Esophagus squamous epithelium (tissue), 5 donors: Measurements from ENCODE around the gene PTPRB. TPM values are rescaled to one million over a fixed set of nuclear protein-coding genes. Genes with fewer than 3 reads are reported as not detected.

ENCODE experiments used
- DNase-seq: peaks from one replicate; lab custom pipeline; 2025; lab: John Stamatoyannopoulos, UW
- H3K27ac ChIP-seq, 4 donors: fragments of 200-600 bp; sonication (generic); one replicate each; pipeline ENCODE4 v1.5.1; 2016 to 2019; ENCODE audit warnings: mild to moderate bottlenecking in 1 of 4
- H3K27me3 ChIP-seq, 4 donors: fragments of 200-600 bp; sonication (generic); 1 replicate in 3 of 4; 2 replicates in 1 of 4; pipeline versions ENCODE4 v1.5.1 to v1.6.0; 2017 to 2021; ENCODE audit warnings: antibody characterized with exemption in 1 of 4
- H3K36me3 ChIP-seq, 3 donors: fragments of 200-600 bp; sonication (generic); one replicate each; pipeline ENCODE4 v1.5.1; 2016 to 2019
- H3K4me1 ChIP-seq, 3 donors: fragments of 200-600 bp; sonication (generic); one replicate each; pipeline ENCODE4 v1.5.1; 2017 to 2019
- H3K4me3 ChIP-seq, 4 donors: fragments of 200-600 bp; sonication (generic); 1 replicate in 3 of 4; 2 replicates in 1 of 4; pipeline ENCODE4 v1.5.1; 2016 to 2019; ENCODE audit warnings: mild to moderate bottlenecking in 2 of 4, moderate library complexity in 1 of 4
- H3K9me3 ChIP-seq, 3 donors: fragments of 200-600 bp; sonication (generic); one replicate each; pipeline ENCODE4 v1.5.1; 2016 to 2019
- POLR2A ChIP-seq, 4 donors: fragments of 450-650 bp; IDR thresholded peaks; one replicate each; pipeline ENCODE4 v1.6.1; 2017; ENCODE audit warnings: antibody characterized with exemption in 4 of 4, mild to moderate bottlenecking in 4 of 4, moderate library complexity in 3 of 4
- WGBS, 2 donors: methylation state at CpG; one replicate each; pipeline ENCODE4 v1.1.5; 2018; 5-methylcytosine and 5-hydroxymethylcytosine counted together
- intact Hi-C: fragments of 100-400 bp; cut with DNase I; formaldehyde crosslinking; loops from one replicate; pipeline ENCODE4 v1.15.0; 2022
- total RNA-seq, 4 donors: library from RNA; depleted of rRNA; stranded (reverse); fragments of >200 nt; gene quantifications; one replicate each; pipeline ENCODE4 v1.1.0, GENCODE V29; 2016
- TF ChIP-seq, protein P1 (sequence below), 6 experiments: fragments of 450-650 bp in 4 of 6; fragments of 200-600 bp in 2 of 6; sonication (generic) in 2 of 6; IDR thresholded peaks; one replicate each; pipeline ENCODE4 v1.5.1; 2016 to 2019; ENCODE audit warnings: antibody characterized with exemption in 6 of 6, mild to moderate bottlenecking in 4 of 6, moderate library complexity in 4 of 6
- donor health status: DM: yes; HTN: yes; CAD: no.

Gene PTPRB
- total RNA-seq, 4 donors from 2014 or later = 4.0 to 22.9 (median 7.4) TPM

DNA sequence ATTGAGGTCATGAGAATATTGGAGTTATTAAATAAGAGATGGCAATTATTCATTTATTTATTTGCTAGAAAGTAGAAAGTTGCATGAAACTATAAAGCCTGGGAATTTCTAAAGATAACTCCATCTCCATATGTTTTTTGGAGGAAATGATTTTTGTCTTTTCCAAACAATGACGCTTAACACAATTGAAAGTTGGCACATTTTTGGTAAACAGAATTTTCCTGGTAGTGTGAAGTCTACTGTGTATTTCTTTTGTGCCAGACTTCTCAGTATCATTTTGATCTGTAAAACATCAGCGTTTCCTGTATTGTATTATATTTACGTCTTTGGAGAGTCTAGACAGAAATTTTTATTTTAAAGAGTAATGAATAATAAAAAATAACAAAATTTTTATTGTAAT lies 33.7 kb upstream of the PTPRB start:
- no peaks in the 10 kb centered on the region for H3K9me3 ChIP-seq
- no peak overlapping the region for H3K27ac ChIP-seq
- H3K4me3 ChIP-seq = no peak overlapping the region
- DNase-seq = no peak
- no peak for TF ChIP-seq POLR2A (IDR thresholded peaks at IDR 0.05)
- TF ChIP-seq, protein P1, sequence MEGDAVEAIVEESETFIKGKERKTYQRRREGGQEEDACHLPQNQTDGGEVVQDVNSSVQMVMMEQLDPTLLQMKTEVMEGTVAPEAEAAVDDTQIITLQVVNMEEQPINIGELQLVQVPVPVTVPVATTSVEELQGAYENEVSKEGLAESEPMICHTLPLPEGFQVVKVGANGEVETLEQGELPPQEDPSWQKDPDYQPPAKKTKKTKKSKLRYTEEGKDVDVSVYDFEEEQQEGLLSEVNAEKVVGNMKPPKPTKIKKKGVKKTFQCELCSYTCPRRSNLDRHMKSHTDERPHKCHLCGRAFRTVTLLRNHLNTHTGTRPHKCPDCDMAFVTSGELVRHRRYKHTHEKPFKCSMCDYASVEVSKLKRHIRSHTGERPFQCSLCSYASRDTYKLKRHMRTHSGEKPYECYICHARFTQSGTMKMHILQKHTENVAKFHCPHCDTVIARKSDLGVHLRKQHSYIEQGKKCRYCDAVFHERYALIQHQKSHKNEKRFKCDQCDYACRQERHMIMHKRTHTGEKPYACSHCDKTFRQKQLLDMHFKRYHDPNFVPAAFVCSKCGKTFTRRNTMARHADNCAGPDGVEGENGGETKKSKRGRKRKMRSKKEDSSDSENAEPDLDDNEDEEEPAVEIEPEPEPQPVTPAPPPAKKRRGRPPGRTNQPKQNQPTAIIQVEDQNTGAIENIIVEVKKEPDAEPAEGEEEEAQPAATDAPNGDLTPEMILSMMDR (IDR thresholded peaks at IDR 0.05) = no peak
- no peaks in the 10 kb centered on the region for H3K27me3 ChIP-seq
- WGBS, 2 donors = 56 to 63% methylated on average over 3 of the region's 3 CpGs
- intact Hi-C loops = no loop called here
- no peaks in the 10 kb centered on the region for H3K4me1 ChIP-seq
- no peaks in the 10 kb centered on the region for H3K36me3 ChIP-seq

DNA sequence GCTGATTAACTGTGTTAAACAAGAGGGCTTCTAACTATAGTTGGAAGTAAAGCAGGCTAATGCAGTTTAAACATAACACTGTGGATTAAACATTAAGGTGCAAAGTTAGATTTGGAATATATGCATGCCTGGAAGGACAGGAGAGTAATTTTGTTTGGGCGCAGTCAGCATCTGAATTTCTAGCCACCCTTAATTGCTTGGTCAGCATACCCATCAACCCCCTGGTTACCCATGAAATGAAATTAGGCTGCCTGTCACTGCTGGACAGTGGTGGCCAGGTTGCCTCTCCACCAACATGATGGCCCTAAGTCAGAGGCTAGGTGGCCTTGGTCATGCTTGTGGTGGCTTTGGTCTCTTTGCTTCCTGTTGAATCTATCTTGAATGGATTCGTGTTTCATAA lies 30.0 kb upstream of the PTPRB start:
- 88 to 94% methylated on average over 2 of the region's 2 CpGs for WGBS, 2 donors
- intact Hi-C loops = no loop called here

DNA sequence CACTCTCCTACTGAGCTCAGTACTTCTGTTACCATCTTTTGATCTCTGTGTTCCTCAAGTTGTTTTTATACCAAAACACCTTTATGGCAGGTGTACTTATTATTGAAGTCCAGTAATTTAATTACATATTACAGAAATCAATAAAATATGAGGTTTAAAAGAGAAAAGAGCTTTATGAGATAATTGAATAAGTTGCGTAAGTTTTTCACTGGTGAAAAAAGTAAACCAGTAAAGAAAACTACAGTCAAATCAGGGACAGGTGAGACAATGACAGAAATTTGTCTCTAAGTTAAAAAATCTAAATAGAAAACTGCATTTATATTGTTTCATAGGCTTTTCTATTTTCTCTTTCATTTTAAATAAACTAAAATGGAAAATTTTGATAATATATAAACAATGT lies 29.1 kb upstream of the PTPRB start:
- TF ChIP-seq POLR2A (IDR thresholded peaks at IDR 0.05) = no peak
- TF ChIP-seq, protein P1 (IDR thresholded peaks at IDR 0.05) = no peak
- DNase-seq = no peak
- Histone ChIP-seq H3K36me3 (no peaks in the 10 kb centered on the region), H3K27me3 (no peaks in the 10 kb centered on the region), H3K9me3 (no peaks in the 10 kb centered on the region), H3K27ac (no peak overlapping the region), H3K4me1 (peaks cover 0 to 5% (median 2%) of the 10 kb centered on the region in 3 donors), H3K4me3 (no peak overlapping the region)
- 94 to 100% methylated on average over 1 of the region's 1 CpG for WGBS, 2 donors
- intact Hi-C loops = no loop called here

More for the DNA sequence above, 30.0 kb upstream of the PTPRB start:
- Histone ChIP-seq H3K9me3 (no peaks in the 10 kb centered on the region), H3K27ac (no peak overlapping the region), H3K27me3 (no peaks in the 10 kb centered on the region), H3K4me3 (no peak overlapping the region), H3K36me3 (no peaks in the 10 kb centered on the region), H3K4me1 (no peaks in the 10 kb centered on the region)
- DNase-seq = no peak
- TF ChIP-seq, protein P1 (IDR thresholded peaks at IDR 0.05) = no peak
- TF ChIP-seq POLR2A (IDR thresholded peaks at IDR 0.05) = no peak

DNA sequence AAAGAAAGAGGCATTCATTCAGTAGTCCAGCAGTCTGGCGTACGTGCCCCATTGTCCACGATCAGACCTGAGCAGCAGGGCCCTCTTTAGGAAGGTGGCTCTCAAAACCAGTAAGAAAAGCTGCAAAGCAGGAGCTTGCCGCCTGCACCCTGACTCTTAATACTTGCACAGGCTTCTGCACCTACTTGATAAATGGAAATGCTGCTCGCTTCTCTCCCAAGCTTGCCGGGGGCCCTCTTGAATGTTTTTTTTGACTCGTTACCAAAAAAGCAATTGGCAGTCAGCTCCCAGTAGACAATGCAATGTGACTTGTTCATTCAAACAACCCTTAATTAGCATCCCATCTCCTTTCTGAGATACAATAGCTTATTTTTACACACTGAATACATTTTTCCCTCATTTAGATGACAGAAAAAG lies 27.2 kb upstream of the PTPRB start:
- H3K9me3 ChIP-seq = no peaks in the 10 kb centered on the region
- H3K4me3 ChIP-seq = no peak overlapping the region
- no peaks in the 10 kb centered on the region for H3K27me3 ChIP-seq
- no peaks in the 10 kb centered on the region for H3K36me3 ChIP-seq
- TF ChIP-seq, protein P1 (IDR thresholded peaks at IDR 0.05) = no peak
- no peak for TF ChIP-seq POLR2A (IDR thresholded peaks at IDR 0.05)
- peaks cover 0 to 5% (median 2%) of the 10 kb centered on the region in 3 donors for H3K4me1 ChIP-seq
- no peak overlapping the region for H3K27ac ChIP-seq
- intact Hi-C loops = no loop called here
- DNase-seq = no peak
- WGBS, 2 donors = 21 to 33% methylated on average over 7 of the region's 7 CpGs

DNA sequence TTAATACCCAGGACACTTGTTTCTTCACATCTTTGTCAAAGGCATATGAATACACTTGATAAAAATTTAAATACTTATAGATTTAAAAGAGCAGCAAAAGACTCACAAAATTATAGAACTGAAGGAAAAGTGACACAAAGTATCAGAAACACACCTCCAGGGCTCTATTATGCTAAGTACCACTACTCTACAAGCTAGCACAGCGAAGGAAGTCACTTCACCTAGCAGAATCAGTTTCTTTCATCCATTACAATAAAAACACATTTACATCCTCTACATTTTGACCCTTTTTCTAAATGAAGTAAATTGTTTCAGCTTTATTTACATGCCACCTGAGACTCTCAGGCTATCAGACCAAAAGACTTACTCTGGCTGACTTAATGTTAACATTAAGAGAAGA lies 26.6 kb upstream of the PTPRB start:
- intact Hi-C loops = no loop called here
- Histone ChIP-seq H3K4me3 (no peak overlapping the region), H3K9me3 (no peaks in the 10 kb centered on the region), H3K27ac (no peak overlapping the region), H3K36me3 (no peaks in the 10 kb centered on the region), H3K4me1 (peaks cover 0 to 5% (median 2%) of the 10 kb centered on the region in 3 donors), H3K27me3 (no peaks in the 10 kb centered on the region)
- no peak for DNase-seq
- WGBS, 2 donors = 88% methylated on average over 1 of the region's 1 CpG
- TF ChIP-seq, protein P1 (IDR thresholded peaks at IDR 0.05) = no peak
- TF ChIP-seq POLR2A (IDR thresholded peaks at IDR 0.05) = no peak
